ENCODE data around the gene MPIG6B.
A peak's percentile ranks its signal among the peaks of the same experiment; 100 is the strongest.

Gene MPIG6B

DNA sequence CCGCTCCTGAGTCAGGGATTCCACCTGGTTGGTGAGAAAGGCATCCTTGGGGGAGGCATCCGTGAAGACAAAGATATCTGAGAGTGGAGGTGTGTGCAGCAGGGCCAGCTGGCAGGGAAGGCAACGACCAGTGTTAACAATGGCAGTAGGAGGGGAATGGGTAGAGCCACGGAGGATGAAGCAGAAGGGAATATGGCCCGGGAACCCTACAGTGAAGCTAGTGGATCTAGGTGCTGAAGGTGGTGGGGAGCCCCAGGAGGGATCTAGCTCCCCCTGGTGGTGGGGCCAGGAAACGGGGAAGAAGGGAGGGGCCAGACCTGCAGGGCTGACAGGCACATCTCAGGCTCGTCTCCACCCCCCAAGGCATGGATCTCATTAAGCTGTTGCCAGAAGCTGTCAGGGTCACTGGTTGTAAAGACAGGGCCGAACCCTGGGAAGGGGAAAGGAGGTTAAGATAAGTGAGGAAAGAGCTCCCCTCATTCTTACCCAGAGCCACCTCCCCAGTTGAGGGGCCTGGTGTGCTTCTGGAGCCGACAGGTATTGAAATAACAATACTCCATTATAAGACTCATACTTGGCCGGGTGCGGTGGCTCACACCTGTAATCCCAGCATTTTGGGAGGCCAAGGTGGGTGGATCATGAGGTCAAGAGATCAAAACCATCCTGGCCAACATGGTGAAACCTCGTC lies 46.7 kb downstream of the MPIG6B start:
- peak; percentile 77 for DNase-seq

DNA sequence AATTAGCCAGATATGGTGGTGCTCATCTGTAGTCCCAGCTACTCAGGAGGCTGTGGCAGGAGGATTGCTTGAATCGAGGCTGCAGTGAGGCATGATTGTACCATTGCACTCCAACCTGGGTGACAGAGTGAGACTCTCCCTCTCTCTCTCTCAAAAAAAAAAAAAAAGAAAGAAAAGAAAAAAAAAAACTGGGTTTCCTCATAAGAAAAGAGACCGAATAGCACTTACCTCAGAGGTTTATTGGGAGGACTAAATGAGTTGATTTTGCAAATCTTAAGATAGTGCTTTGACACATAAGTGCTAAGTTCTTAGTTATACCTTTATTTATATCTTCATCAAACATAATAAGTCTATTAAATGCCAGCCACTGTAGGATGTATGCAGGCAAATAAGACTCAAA lies 47.7 kb downstream of the MPIG6B start:
- DNase-seq: no peak

- no peak for DNase-seq
Observed at GRCh38 chr6:31771992-31772358, 48.8 kb downstream of the MPIG6B start.

DNA sequence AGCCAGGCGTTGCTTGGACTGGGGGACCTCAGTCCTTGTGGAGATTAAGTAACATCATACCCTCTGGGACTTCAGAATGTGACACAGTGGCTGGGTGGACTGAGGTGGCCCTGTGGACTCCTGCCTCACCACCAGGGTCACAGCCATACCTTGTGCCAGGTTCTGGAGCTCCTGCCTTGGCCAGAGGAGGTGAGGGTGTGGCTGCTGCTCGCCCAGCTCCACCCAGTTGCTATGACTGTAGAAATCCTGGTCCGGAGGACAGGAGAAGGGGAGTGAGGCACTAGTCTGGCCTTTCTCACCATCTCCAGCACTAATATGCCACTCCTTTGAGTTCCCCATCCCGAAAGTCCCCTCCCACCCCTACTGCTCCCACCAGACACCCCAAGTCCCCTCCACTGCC lies 52.0 kb downstream of the MPIG6B start:
- no peak for DNase-seq

- no peak for DNase-seq
Observed at GRCh38 chr6:31775633-31776484, 52.7 kb downstream of the MPIG6B start.
